HepG2 (cell line): ENCODE data around the gene TUBA4B. TPM values are rescaled to one million over a fixed set of nuclear protein-coding genes. Genes with fewer than 3 reads are reported as not detected.

Experiments used
- AHR ChIP-seq: IDR thresholded peaks from 2 replicates; pipeline ENCODE4 v1.6.1; 2018; ENCODE audit warnings: missing genetic modification reagents, missing compliant biosample characterization
- ATF6 ChIP-seq: sonication (generic); formaldehyde crosslinking; conservative IDR thresholded peaks from 2 replicates; pipeline ENCODE4 v1.4.0; 2020; ENCODE audit warnings: missing genetic modification reagents
- HOXA3 ChIP-seq: sonication (generic); formaldehyde crosslinking; IDR thresholded peaks from 2 replicates; pipeline ENCODE4 v1.5.0; 2020; ENCODE audit warnings: missing genetic modification reagents
- KMT2B ChIP-seq: IDR thresholded peaks from 2 replicates; pipeline ENCODE4 v1.6.1; 2016; ENCODE audit warnings: missing genetic modification reagents, missing compliant biosample characterization
- NFIB ChIP-seq: sonication (generic); formaldehyde crosslinking; IDR thresholded peaks from 2 replicates; pipeline ENCODE4 v1.9.0; 2021; ENCODE audit warnings: missing genetic modification reagents, mild to moderate bottlenecking, borderline replicate concordance
- PHF20 ChIP-seq: sonication (generic); formaldehyde crosslinking; IDR thresholded peaks from 2 replicates; pipeline ENCODE4 v1.5.0; 2020; ENCODE audit warnings: mild to moderate bottlenecking, missing genetic modification reagents
- POLR2AphosphoS2 ChIP-seq: IDR thresholded peaks from 2 replicates; pipeline ENCODE4 v1.6.1; 2011; ENCODE audit warnings: low read depth, low read length, improper control_type of control experiment
- RFX1 ChIP-seq: fragments of 450-650 bp; IDR thresholded peaks from 2 replicates; pipeline ENCODE4 v1.6.1; 2017
- SP4 ChIP-seq: sonication (generic); formaldehyde crosslinking; IDR thresholded peaks from 2 replicates; pipeline ENCODE4 v1.8.1; 2023; ENCODE audit warnings: mild to moderate bottlenecking, missing genetic modification reagents
- TAF1 ChIP-seq: sonication (generic); formaldehyde crosslinking; IDR thresholded peaks from 2 replicates; pipeline ENCODE4 v1.4.0; 2020; ENCODE audit warnings: missing genetic modification reagents
- ZKSCAN8 ChIP-seq: IDR thresholded peaks from 2 replicates; pipeline ENCODE4 v1.6.1; 2016; ENCODE audit warnings: borderline replicate concordance, missing genetic modification reagents, missing compliant biosample characterization
- ZNF207 ChIP-seq: fragments of 450-650 bp; IDR thresholded peaks from 2 replicates; pipeline ENCODE4 v1.6.1; 2016; ENCODE audit warnings: antibody characterized with exemption, borderline replicate concordance
- ZNF337 ChIP-seq: sonication (generic); formaldehyde crosslinking; IDR thresholded peaks from 2 replicates; pipeline ENCODE4 v1.5.1; 2020; ENCODE audit warnings: missing genetic modification reagents, low read depth, mild to moderate bottlenecking, borderline replicate concordance
- ZNF598 ChIP-seq: sonication (generic); formaldehyde crosslinking; IDR thresholded peaks from 2 replicates; pipeline ENCODE4 v1.5.1; 2020; ENCODE audit warnings: mild to moderate bottlenecking, missing genetic modification reagents, borderline replicate concordance
- ZNF740 ChIP-seq: sonication (generic); formaldehyde crosslinking; IDR thresholded peaks from 2 replicates; pipeline ENCODE4 v1.4.0; 2020; ENCODE audit warnings: missing genetic modification reagents
- ZNF75D ChIP-seq: sonication (generic); formaldehyde crosslinking; IDR thresholded peaks from 2 replicates; pipeline ENCODE4 v1.8.1; 2023; ENCODE audit warnings: missing genetic modification reagents, mild to moderate bottlenecking, borderline replicate concordance
- polyA plus RNA-seq, 8 experiments: library from polyadenylated mRNA; depleted of rRNA in 3 of 8; stranded (reverse) in 7 of 8; unstranded in 1 of 8; fragments of >200 nt; fragmentation: Illumina TruSeq in 4 of 8; extraction: Trizol in 4 of 8; gene quantifications; 2 replicates each; pipeline versions ENCODE4 v1.2.1 to v1.2.3, GENCODE V29; 2011 to 2016; ENCODE audit warnings: low read depth in 4 of 8, missing spikeins in 1 of 8, mixed read lengths in 1 of 8; ENCODE audit not compliant: insufficient read depth in 1 of 8
- total RNA-seq, 5 experiments: library from RNA; depleted of rRNA; stranded (reverse); fragments of >200 nt; fragmentation: Illumina TruSeq; extraction: Trizol; gene quantifications; 2 replicates each; pipeline ENCODE4 v1.2.3, GENCODE V29; 2016; ENCODE audit warnings: low read depth in 1 of 5
- TF ChIP-seq, protein P1 (sequence below): IDR thresholded peaks from 2 replicates; pipeline ENCODE4 v1.6.1; 2016; ENCODE audit warnings: low read depth, control low read depth
- TF ChIP-seq, protein P2 (sequence below): sonication (generic); formaldehyde crosslinking; IDR thresholded peaks from 2 replicates; pipeline ENCODE4 v1.4.0; 2020; ENCODE audit warnings: missing genetic modification reagents
- TF ChIP-seq, protein P3 (sequence below): sonication (generic); formaldehyde crosslinking; IDR thresholded peaks from 2 replicates; pipeline ENCODE4 v1.4.0; 2020; ENCODE audit warnings: mild to moderate bottlenecking, missing genetic modification reagents

The TUBA4B gene
- total and polyA plus RNA-seq, 2 of the 13 experiments (the other 11 are each of a cell fraction or from before 2014, with no cell fraction given), result 0.18 to 0.22 TPM

DNA sequence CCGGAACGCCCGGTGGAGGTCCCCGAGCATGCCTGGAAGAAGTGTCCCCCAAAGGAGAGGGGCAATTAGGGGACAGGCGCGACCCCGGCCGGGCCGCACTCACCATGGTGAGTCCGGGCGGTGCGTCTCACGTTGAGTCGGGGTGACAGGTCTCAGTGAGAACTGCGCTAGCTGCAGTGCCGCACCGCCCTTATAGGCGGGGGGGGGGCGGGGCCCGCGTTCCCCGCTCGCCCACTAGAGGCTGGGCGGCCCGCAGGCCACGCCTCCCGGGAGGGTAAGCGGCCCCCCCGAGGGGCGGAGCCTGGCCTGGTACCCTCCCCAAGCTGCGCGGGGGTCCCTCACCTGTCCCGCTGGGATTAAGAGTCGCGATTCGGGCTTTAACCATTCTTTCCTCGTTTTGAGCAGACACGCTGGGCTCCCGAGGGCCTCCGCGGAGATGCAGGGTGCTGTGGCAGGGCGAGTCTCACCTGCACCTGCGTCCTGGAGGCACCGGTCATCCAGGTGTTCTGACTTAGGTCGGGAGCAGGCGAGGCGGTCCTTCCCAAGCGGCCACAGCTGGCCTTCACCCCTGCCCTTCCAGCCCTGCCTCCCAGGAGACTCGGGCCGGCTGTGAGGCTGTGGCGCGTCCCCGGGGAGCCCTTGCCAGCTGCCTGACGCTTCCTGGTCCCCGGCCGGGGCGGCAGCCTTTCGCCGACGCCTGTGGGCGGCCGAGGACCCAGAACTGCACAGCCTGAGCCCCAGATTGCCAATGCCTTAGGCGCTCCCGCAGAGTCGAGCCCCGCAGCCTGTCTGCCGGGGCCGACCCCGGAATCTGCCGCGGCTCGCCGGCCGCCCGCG, 928 bp downstream of the TUBA4B start, which contains the start of gene TUBA4A (continued):
- TF ChIP-seq KMT2B (CRISPR knock-in tag) (no peak), ZNF740 (CRISPR knock-in tag) (peak; percentile 90), ATF6 (CRISPR knock-in tag) (no peak), NFIB (CRISPR knock-in tag) (no peak), POLR2AphosphoS2 (no peak), RFX1 (no peak), ZNF337 (CRISPR knock-in tag) (0 out of 2 replicates have a peak, but pooled peaks have one; percentile 40), ZNF598 (CRISPR knock-in tag) (0 out of 2 replicates have a peak, but pooled peaks have one; percentile 91), SP4 (CRISPR knock-in tag) (peak; percentile 86), TAF1 (CRISPR knock-in tag) (peak; percentile 63), AHR (CRISPR knock-in tag) (no peak), ZNF75D (CRISPR knock-in tag) (no peak), PHF20 (CRISPR knock-in tag) (no peak), ZNF207 (no peak), ZKSCAN8 (CRISPR knock-in tag) (0 out of 2 replicates have a peak, but pooled peaks have one; percentile 29), HOXA3 (CRISPR knock-in tag) (no peak; the same call in none of the 2 replicates)
- TF ChIP-seq, protein P1, sequence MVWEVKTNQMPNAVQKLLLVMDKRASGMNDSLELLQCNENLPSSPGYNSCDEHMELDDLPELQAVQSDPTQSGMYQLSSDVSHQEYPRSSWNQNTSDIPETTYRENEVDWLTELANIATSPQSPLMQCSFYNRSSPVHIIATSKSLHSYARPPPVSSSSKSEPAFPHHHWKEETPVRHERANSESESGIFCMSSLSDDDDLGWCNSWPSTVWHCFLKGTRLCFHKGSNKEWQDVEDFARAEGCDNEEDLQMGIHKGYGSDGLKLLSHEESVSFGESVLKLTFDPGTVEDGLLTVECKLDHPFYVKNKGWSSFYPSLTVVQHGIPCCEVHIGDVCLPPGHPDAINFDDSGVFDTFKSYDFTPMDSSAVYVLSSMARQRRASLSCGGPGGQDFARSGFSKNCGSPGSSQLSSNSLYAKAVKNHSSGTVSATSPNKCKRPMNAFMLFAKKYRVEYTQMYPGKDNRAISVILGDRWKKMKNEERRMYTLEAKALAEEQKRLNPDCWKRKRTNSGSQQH (CRISPR knock-in tag), result peak; percentile 51; the same call in 1 of the 2 replicates
- TF ChIP-seq, protein P2, sequence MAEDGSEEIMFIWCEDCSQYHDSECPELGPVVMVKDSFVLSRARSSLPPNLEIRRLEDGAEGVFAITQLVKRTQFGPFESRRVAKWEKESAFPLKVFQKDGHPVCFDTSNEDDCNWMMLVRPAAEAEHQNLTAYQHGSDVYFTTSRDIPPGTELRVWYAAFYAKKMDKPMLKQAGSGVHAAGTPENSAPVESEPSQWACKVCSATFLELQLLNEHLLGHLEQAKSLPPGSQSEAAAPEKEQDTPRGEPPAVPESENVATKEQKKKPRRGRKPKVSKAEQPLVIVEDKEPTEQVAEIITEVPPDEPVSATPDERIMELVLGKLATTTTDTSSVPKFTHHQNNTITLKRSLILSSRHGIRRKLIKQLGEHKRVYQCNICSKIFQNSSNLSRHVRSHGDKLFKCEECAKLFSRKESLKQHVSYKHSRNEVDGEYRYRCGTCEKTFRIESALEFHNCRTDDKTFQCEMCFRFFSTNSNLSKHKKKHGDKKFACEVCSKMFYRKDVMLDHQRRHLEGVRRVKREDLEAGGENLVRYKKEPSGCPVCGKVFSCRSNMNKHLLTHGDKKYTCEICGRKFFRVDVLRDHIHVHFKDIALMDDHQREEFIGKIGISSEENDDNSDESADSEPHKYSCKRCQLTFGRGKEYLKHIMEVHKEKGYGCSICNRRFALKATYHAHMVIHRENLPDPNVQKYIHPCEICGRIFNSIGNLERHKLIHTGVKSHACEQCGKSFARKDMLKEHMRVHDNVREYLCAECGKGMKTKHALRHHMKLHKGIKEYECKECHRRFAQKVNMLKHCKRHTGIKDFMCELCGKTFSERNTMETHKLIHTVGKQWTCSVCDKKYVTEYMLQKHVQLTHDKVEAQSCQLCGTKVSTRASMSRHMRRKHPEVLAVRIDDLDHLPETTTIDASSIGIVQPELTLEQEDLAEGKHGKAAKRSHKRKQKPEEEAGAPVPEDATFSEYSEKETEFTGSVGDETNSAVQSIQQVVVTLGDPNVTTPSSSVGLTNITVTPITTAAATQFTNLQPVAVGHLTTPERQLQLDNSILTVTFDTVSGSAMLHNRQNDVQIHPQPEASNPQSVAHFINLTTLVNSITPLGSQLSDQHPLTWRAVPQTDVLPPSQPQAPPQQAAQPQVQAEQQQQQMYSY (CRISPR knock-in tag), result no peak
- TF ChIP-seq, protein P3, sequence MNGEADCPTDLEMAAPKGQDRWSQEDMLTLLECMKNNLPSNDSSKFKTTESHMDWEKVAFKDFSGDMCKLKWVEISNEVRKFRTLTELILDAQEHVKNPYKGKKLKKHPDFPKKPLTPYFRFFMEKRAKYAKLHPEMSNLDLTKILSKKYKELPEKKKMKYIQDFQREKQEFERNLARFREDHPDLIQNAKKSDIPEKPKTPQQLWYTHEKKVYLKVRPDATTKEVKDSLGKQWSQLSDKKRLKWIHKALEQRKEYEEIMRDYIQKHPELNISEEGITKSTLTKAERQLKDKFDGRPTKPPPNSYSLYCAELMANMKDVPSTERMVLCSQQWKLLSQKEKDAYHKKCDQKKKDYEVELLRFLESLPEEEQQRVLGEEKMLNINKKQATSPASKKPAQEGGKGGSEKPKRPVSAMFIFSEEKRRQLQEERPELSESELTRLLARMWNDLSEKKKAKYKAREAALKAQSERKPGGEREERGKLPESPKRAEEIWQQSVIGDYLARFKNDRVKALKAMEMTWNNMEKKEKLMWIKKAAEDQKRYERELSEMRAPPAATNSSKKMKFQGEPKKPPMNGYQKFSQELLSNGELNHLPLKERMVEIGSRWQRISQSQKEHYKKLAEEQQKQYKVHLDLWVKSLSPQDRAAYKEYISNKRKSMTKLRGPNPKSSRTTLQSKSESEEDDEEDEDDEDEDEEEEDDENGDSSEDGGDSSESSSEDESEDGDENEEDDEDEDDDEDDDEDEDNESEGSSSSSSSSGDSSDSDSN (CRISPR knock-in tag), result 0 out of 2 replicates have a peak, but pooled peaks have one; percentile 12
